HG03520 (cell line): ENCODE data around the gene PELI2.

Source experiments
- ATAC-seq: cut with Tn5 transposase; IDR thresholded peaks from one replicate; pipeline ENCODE4 v1.9.1; 2021; ENCODE audit warnings: mild to moderate bottlenecking, moderate library complexity; ENCODE audit not compliant: unreplicated experiment

Gene PELI2

GRCh38 chr14:56170877-56171422, 52.7 kb downstream of the PELI2 start:
- ATAC-seq, result no peak

- ATAC-seq, result no peak
Measured at GRCh38 chr14:56172074-56172473, 53.9 kb downstream of the PELI2 start.

- ATAC-seq, result no peak
Measured at GRCh38 chr14:56172571-56172971, 54.4 kb downstream of the PELI2 start.

DNA sequence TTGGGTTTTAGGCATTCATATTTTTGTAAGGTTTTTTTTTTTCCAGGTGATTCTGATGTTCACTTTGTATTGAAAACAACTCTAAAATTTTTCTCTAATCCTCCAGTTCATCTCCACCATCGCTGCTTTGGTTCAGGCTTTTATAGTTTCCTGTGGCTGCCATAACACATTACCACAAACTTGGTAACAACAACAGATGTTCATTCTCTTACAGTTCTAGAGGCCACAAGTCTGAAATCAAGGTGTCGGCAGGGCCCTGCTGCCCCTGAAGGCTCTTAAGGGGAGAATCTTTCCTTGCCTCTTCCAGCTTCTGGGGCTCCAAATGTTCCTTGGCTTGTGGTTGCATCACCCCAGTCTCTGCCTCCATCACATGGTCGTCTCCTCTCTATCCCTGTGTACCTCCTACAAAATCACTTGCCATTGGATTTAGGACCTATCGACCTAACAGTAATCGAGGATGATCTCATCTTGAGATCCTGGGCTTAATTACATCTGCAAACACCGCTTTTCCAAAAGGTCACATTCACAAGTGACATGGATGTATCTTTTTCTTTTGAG, 55.2 kb downstream of the PELI2 start:
- no peak for ATAC-seq

DNA sequence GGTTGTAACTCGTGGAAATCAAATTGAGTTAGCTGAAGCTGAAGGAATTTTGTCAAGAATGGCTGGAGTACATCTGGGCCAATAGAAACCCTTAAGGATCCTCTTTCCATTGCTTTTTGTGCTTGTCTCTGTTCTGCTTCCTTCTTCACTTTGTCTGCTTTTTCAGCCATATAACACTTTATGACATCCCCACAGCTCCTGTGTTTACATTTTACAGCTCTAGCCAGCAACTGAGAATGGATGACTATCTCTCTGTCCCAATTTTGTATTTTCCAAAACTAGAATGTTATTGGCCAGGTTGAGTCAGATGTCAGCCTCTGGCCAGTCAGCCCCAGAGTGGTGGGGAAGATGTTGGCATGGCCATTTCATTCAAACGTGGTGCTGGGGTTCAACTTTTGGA, 57.6 kb downstream of the PELI2 start:
- no peak for ATAC-seq

DNA sequence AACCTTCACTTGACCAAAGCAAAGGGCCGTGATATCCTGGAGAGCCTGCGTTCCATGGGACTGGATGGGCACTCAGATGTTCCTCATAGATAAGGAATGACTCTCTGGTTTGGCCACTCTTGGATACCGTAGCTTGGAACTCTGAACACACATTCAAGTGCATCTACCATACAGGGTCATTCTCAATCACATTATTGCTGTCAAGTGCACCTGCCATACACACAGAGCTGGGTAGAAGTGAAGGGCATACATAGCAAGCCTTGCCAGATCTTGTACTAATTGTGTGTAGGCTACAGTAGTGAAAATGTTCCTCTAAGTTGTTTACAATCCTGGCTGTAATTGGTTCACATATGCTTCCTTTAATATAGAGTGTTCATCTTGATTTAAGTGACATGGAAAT, 58.3 kb downstream of the PELI2 start:
- ATAC-seq, result no peak

- ATAC-seq, result no peak
Measured at GRCh38 chr14:56177036-56177435, 58.8 kb downstream of the PELI2 start.

- no peak for ATAC-seq
Measured at GRCh38 chr14:56180754-56181542, 62.7 kb downstream of the PELI2 start.

DNA sequence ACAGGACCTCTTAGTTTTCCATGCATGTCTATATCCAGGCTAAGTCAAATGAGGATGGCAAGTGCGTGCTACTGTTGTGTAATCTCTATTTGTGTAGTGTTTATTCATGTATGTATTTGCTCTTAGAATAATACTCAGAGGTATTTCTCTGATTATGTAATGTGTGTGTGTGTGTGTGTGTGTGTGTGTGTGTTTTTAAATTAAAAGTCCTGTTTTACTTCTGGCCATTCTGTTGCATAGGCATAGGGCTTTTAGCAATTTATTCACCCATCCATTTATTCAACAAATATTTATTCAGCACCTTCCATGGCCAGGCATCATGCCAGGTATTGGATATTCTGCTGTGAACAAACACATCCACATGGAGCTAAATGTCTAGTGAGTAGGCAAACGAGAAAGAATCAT, 63.5 kb downstream of the PELI2 start:
- no peak for ATAC-seq

GRCh38 chr14:56182410-56182809, 64.2 kb downstream of the PELI2 start:
- ATAC-seq, result no peak

GRCh38 chr14:56183631-56184157, 65.5 kb downstream of the PELI2 start:
- no peak for ATAC-seq

DNA sequence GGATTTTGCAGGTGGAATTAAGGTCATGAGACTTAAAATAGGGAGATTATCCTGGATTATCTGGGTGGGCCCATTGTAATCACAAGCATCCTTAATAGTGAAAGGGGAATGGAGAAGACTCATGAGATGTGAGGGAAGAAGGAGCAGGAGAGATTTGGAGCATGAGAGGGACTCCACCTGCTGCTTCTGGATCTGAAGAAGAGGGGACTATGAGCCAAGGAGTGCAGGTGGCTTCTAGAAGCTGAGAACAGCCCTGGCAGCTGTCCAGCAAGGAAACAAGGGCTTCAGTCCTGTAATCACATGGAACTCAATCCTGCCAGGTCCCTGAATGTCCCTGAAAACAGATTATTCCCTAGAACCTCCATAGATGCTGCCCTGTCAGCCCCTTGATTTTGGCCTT, 67.8 kb downstream of the PELI2 start:
- no peak for ATAC-seq

DNA sequence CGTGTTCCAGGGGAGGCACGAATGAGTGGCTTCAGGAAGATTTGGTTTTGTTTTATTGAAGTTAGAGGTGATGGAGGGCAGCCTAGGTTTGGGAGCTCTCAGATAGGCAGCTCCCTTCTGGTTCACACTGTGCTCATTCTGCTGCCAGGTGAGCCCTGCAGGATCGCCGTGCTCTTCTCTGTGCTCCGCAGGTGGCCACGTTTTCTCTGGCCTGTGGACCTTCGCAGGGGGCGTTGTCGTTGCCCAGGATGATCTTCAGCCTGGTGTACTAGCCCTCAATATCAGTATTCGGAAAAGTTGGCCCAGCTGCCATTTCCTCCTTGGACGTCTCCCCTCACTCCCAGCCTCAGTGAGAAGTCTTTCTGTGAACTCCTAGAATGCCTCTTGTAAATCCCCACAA, 69.5 kb downstream of the PELI2 start:
- no peak for ATAC-seq

- ATAC-seq, result no peak
Measured at GRCh38 chr14:56189307-56189706, 71.1 kb downstream of the PELI2 start.

- ATAC-seq, result no peak
Measured at GRCh38 chr14:56193347-56193746, 75.1 kb downstream of the PELI2 start.

- no peak for ATAC-seq
Measured at GRCh38 chr14:56194042-56194441, 75.8 kb downstream of the PELI2 start.

DNA sequence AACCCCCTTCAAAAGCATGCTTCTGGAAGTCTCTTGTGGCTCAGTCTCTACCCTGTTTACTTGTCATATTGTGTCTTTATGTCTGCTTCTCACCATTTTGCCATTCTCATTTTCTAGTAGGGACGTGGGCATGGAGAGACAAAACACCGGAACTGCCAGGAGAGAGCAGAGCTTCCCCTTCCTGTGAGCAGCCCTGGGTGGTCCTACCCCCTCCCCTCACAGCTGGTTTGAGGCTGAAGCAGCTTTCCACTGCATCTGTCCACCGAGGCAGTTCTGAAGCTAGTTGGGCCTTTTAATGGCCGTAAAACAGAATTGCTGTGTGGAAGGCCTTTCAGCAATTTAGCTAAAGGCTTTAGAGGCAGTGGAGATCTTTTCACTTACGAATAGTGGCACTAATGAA, 77.0 kb downstream of the PELI2 start:
- no peak for ATAC-seq

DNA sequence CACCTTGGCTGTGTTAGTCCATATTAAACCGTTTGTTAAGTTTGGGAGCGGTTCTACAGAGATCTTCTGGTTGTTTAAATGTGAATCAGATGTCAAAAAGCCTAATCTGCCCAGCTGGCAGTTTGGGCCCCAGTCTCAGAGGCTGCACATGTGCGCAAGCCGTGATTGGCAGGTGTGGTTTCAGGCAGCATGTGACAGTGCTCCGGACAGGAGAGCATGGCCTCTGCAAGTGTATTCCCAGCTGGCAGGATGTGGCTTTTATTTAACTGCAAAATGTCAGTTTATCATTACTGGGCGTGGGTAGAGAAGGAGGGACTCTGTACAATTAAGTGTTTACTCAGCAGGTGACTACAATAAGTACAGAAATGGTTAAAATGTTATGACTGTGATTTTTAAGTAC, 77.5 kb downstream of the PELI2 start:
- peak; percentile 46 for ATAC-seq

GRCh38 chr14:56196274-56196673, 78.1 kb downstream of the PELI2 start:
- no peak for ATAC-seq

GRCh38 chr14:56197150-56197549, 78.9 kb downstream of the PELI2 start:
- ATAC-seq, result no peak

DNA sequence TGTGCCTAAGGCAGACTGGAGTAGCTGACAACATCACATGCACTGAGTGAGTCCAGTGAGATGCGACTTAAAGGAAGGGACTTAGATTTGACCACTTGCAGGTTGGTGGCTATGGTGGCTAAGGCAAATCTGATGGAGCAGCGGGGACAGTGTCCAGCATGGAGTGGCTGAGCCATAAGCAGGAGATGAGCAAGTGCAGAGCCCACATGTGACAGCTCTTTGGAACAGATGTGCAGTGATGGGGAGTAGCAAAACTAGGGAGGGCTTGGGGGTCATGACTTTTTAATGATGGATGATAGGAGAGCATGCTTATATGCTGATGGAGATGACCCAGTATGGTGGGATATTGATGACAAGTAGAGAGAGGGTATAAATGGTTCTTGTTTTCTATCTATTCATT, 80.2 kb downstream of the PELI2 start:
- ATAC-seq, result no peak
